ENCODE results near the gene MTAP. TPM values are rescaled to one million over a fixed set of nuclear protein-coding genes. Genes with fewer than 3 reads are reported as not detected.
A peak's percentile ranks its signal among the peaks of the same experiment; 100 is the strongest.

MTAP gene
- total RNA-seq, 6 experiments from 2014 or later, result 40.7 to 65.2 (median 52.0) TPM

DNA sequence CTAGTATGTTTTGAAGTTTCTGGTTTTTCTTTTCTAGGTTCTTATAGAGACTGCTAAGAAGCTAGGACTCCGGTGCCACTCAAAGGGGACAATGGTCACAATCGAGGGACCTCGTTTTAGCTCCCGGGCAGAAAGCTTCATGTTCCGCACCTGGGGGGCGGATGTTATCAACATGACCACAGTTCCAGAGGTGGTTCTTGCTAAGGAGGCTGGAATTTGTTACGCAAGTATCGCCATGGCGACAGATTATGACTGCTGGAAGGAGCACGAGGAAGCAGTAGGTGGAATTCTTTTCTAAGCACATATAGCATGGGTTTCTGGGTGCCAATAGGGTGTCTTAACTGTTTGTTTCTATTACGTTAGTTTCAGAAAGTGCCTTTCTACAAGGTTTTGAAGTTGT, 52.2 kb downstream of the MTAP start:
- peak overlapping the region; percentile 68 for H3K27ac Mint-ChIP-seq
- TF ChIP-seq, protein P1, sequence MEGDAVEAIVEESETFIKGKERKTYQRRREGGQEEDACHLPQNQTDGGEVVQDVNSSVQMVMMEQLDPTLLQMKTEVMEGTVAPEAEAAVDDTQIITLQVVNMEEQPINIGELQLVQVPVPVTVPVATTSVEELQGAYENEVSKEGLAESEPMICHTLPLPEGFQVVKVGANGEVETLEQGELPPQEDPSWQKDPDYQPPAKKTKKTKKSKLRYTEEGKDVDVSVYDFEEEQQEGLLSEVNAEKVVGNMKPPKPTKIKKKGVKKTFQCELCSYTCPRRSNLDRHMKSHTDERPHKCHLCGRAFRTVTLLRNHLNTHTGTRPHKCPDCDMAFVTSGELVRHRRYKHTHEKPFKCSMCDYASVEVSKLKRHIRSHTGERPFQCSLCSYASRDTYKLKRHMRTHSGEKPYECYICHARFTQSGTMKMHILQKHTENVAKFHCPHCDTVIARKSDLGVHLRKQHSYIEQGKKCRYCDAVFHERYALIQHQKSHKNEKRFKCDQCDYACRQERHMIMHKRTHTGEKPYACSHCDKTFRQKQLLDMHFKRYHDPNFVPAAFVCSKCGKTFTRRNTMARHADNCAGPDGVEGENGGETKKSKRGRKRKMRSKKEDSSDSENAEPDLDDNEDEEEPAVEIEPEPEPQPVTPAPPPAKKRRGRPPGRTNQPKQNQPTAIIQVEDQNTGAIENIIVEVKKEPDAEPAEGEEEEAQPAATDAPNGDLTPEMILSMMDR (IDR thresholded peaks at IDR 0.05), result no peak
- H3K9me3 Mint-ChIP-seq, result no peaks in the 10 kb centered on the region
- peaks cover 58% of the 10 kb centered on the region for H3K36me3 Mint-ChIP-seq (ENCODE audit: low read depth)
- DNase-seq, result peak; percentile 46
- H3K27me3 Mint-ChIP-seq (ENCODE audit: insufficient read depth), result no peaks in the 10 kb centered on the region; the same call in 1 of the 2 replicates
- peaks cover 48% of the 10 kb centered on the region for H3K4me1 Mint-ChIP-seq (ENCODE audit: low read depth)
- no peak overlapping the region for H3K4me3 Mint-ChIP-seq

DNA sequence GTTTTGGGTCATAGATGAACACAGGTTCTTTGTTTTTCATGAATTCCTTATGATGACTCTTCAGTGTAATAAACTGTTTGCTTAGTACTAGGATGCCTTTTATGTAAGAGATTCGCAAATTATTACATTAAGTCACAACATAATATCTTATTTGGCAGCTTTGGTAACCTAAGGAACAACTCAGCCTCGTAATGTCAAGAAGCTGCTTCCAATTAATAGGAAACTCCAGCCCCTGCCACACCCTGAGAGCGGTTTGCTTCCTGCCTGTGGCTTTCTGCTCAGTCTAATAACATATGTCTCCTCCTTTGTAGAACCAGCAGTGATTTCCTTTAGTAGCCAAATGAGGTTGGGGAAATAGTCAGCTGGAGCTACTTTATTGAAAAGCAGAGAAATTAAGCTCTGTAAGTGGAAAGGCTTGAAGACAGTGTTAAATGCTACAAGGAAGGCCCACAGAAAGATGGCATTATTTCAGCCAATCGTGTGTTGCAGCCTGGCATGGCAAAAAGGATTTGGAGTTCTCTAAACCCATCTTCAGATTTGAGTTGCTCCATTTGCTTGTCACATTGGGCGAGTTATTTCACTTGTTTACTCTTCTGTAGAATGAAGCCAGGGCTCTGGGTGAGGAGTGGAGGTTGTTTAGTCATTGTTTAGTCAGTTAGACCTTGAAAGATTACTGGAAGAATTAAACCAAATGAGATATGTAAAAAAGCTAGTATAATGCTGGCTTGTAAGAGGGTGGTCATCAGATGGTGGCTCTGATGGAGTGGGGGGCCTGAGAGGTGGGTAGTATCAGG, 54.1 kb downstream of the MTAP start:
- Mint-ChIP-seq H3K27ac (peak overlapping the region; percentile 78), H3K9me3 (no peaks in the 10 kb centered on the region), H3K4me3 (peak overlapping the region; percentile 5; the same call in 1 of the 2 replicates), H3K27me3 (ENCODE audit: insufficient read depth) (no peaks in the 10 kb centered on the region; the same call in 1 of the 2 replicates), H3K36me3 (ENCODE audit: low read depth) (peaks cover 46% of the 10 kb centered on the region), H3K4me1 (ENCODE audit: low read depth) (peaks cover 48% of the 10 kb centered on the region)
- TF ChIP-seq, protein P1 (IDR thresholded peaks at IDR 0.05), result no peak
- peak; percentile 40 for DNase-seq

DNA sequence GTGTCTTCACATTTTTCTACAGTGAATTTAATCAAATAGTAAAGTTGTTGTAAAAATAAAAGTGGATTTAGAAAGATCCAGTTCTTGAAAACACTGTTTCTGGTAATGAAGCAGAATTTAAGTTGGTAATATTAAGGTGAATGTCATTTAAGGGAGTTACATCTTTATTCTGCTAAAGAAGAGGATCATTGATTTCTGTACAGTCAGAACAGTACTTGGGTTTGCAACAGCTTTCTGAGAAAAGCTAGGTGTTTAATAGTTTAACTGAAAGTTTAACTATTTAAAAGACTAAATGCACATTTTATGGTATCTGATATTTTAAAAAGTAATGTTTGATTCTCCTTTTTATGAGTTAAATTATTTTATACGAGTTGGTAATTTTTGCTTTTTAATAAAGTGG, 60.4 kb downstream of the MTAP start:
- Mint-ChIP-seq H3K36me3 (ENCODE audit: low read depth) (peaks cover 44% of the 10 kb centered on the region), H3K9me3 (no peaks in the 10 kb centered on the region), H3K27ac (no peak overlapping the region), H3K27me3 (ENCODE audit: insufficient read depth) (no peaks in the 10 kb centered on the region), H3K4me1 (ENCODE audit: low read depth) (peaks cover 19% of the 10 kb centered on the region), H3K4me3 (no peak overlapping the region)
- DNase-seq, result no peak
- TF ChIP-seq, protein P1 (IDR thresholded peaks at IDR 0.05), result no peak

DNA sequence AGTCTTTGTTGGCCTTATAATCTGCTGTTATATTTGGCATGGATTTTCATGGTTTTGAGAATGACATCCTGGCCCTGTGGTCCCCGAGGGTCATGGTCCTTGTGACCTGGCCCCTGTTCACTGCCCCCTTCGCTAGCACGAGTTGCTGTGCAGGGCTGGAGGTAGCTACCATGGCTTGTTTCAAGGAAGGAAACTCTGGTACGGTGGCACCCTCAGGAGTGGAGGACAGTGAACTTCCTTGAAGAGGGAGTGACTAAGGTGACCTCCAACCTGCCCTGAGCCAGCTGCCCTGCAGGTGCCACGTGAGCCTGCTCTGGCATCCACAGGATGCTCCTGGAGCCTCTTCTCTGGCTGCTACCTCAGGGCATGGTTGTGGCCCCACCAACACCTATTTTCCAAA, 62.1 kb downstream of the MTAP start:
- peaks cover 37% of the 10 kb centered on the region for H3K36me3 Mint-ChIP-seq (ENCODE audit: low read depth)
- no peak overlapping the region for H3K27ac Mint-ChIP-seq
- TF ChIP-seq, protein P1 (IDR thresholded peaks at IDR 0.05), result no peak
- no peak for DNase-seq
- H3K4me3 Mint-ChIP-seq, result no peak overlapping the region
- no peaks in the 10 kb centered on the region for H3K27me3 Mint-ChIP-seq (ENCODE audit: insufficient read depth)
- H3K9me3 Mint-ChIP-seq, result no peaks in the 10 kb centered on the region
- peaks cover 19% of the 10 kb centered on the region for H3K4me1 Mint-ChIP-seq (ENCODE audit: low read depth)

DNA sequence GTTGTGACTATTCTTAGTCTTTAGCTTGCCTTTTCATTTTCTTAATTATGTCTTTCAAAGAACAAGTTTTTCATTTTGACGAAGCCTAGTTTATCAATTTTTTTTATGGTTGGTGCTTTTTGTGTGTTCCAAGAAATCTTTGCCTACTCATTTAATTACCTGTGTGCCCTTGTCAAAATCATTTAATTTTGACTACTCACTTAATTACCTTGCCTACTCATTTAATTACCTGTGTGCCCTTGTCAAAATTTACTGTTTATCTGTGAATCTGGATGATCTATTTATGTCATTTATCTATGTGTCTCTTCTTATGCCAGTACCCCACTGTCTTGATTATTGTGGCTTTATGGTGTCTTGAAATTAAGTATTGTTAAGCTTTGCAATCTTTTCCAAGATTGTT, 63.9 kb downstream of the MTAP start:
- peaks cover 22% of the 10 kb centered on the region for H3K4me1 Mint-ChIP-seq (ENCODE audit: low read depth)
- peaks cover 38% of the 10 kb centered on the region for H3K36me3 Mint-ChIP-seq (ENCODE audit: low read depth)
- H3K27me3 Mint-ChIP-seq (ENCODE audit: insufficient read depth), result no peaks in the 10 kb centered on the region
- H3K9me3 Mint-ChIP-seq, result no peaks in the 10 kb centered on the region
- TF ChIP-seq, protein P1 (IDR thresholded peaks at IDR 0.05), result no peak
- H3K27ac Mint-ChIP-seq, result no peak overlapping the region
- no peak for DNase-seq
- no peak overlapping the region for H3K4me3 Mint-ChIP-seq

Data from HFFc6 (cell line).